Activated T-helper 1 cell treated with Interleukin-2 at 50 U/mL for 16 hours (primary cell): ENCODE measurements around the gene DIP2C.
"Not testable (repeated sequence)": the region's sequence is repeated elsewhere in the genome, so short reads cannot be mapped to it uniquely, and the experiment has no call there.

Source experiments
- DNase-seq: peaks from one replicate; pipeline ENCODE4 v3.0.0-alpha.2; 2020; ENCODE audit warnings: low read depth

DIP2C gene

GRCh38 chr10:514137-514671 is 175.3 kb downstream of the DIP2C start:
- DNase-seq, result no peak

- no peak for DNase-seq
These were observed 176.1 kb downstream of the DIP2C start for GRCh38 chr10:513393-513792.

GRCh38 chr10:512661-513060 is 176.8 kb downstream of the DIP2C start:
- not testable (repeated sequence) for DNase-seq

GRCh38 chr10:511849-512191 is 177.6 kb downstream of the DIP2C start:
- no peak for DNase-seq

GRCh38 chr10:511101-511848 is 178.2 kb downstream of the DIP2C start:
- DNase-seq, result peak; percentile 62

GRCh38 chr10:510415-510881 is 179.0 kb downstream of the DIP2C start:
- no peak for DNase-seq

GRCh38 chr10:509361-510102 is 179.9 kb downstream of the DIP2C start:
- no peak for DNase-seq

GRCh38 chr10:508726-509125 is 180.7 kb downstream of the DIP2C start:
- DNase-seq, result no peak

GRCh38 chr10:507908-508444 is 181.5 kb downstream of the DIP2C start:
- no peak for DNase-seq

- no peak for DNase-seq
These were observed 182.1 kb downstream of the DIP2C start for GRCh38 chr10:507355-507699.

GRCh38 chr10:506451-507354 is 182.8 kb downstream of the DIP2C start:
- no peak for DNase-seq

- no peak for DNase-seq
These were observed 184.0 kb downstream of the DIP2C start for GRCh38 chr10:505419-505818.

- no peak for DNase-seq
These were observed 184.7 kb downstream of the DIP2C start for GRCh38 chr10:504806-505205.

GRCh38 chr10:504121-504611 is 185.3 kb downstream of the DIP2C start:
- DNase-seq, result no peak

- no peak for DNase-seq
These were observed 187.9 kb downstream of the DIP2C start for GRCh38 chr10:501596-501995.

- no peak for DNase-seq
These were observed 188.6 kb downstream of the DIP2C start for GRCh38 chr10:500876-501275.

- no peak for DNase-seq
These were observed 189.5 kb downstream of the DIP2C start for GRCh38 chr10:499991-500390.

- no peak for DNase-seq
These were observed 190.6 kb downstream of the DIP2C start for GRCh38 chr10:498760-499435.

- DNase-seq, result no peak
These were observed 191.5 kb downstream of the DIP2C start for GRCh38 chr10:497898-498451.

- no peak for DNase-seq
These were observed 192.2 kb downstream of the DIP2C start for GRCh38 chr10:497289-497688.

- no peak for DNase-seq
These were observed 194.9 kb downstream of the DIP2C start for GRCh38 chr10:494556-494955.
